HG03108 (cell line): ENCODE data around the gene KIF22.

Experiments
- ATAC-seq: cut with Tn5 transposase; IDR thresholded peaks from one replicate; pipeline ENCODE4 v1.9.1; 2021; ENCODE audit warnings: moderate library complexity; ENCODE audit not compliant: unreplicated experiment

KIF22 gene

GRCh38 chr16:29834079-29834478 is 43.5 kb downstream of the KIF22 start:
- ATAC-seq: no peak

- ATAC-seq: no peak
Observed at GRCh38 chr16:29835926-29836325, 45.4 kb downstream of the KIF22 start.

GRCh38 chr16:29836623-29837022 is 46.1 kb downstream of the KIF22 start:
- ATAC-seq: no peak

- no peak for ATAC-seq
Observed at GRCh38 chr16:29837841-29838240, 47.3 kb downstream of the KIF22 start.

GRCh38 chr16:29839822-29840221 is 49.3 kb downstream of the KIF22 start:
- ATAC-seq: no peak

GRCh38 chr16:29840240-29840639 is 49.7 kb downstream of the KIF22 start:
- no peak for ATAC-seq

GRCh38 chr16:29841631-29842030 is 51.1 kb downstream of the KIF22 start:
- ATAC-seq: no peak

- no peak for ATAC-seq
Observed at GRCh38 chr16:29842732-29843346, 52.3 kb downstream of the KIF22 start.

GRCh38 chr16:29843931-29844330 is 53.4 kb downstream of the KIF22 start:
- no peak for ATAC-seq

- ATAC-seq: no peak
Observed at GRCh38 chr16:29844575-29845331, 54.2 kb downstream of the KIF22 start.

- ATAC-seq: no peak
Observed at GRCh38 chr16:29845656-29846055, 55.1 kb downstream of the KIF22 start.

GRCh38 chr16:29848420-29849297 is 58.1 kb downstream of the KIF22 start:
- no peak for ATAC-seq

GRCh38 chr16:29849505-29849904 is 59.0 kb downstream of the KIF22 start:
- ATAC-seq: no peak

- no peak for ATAC-seq
Observed at GRCh38 chr16:29850998-29851397, 60.4 kb downstream of the KIF22 start.

GRCh38 chr16:29852654-29853053 is 62.1 kb downstream of the KIF22 start:
- ATAC-seq: no peak

GRCh38 chr16:29854520-29855100 is 64.1 kb downstream of the KIF22 start:
- ATAC-seq: no peak
